GM23338 (cell line): ENCODE measurements around the gene UBAC2. TPM values are rescaled to one million over a fixed set of nuclear protein-coding genes. Genes with fewer than 3 reads are reported as not detected.

ENCODE experiments used
- ATAC-seq: fragments of 200-7000 bp; cut with Tn5 transposase; 3 replicates; pipeline ENCODE4 v1.9.1; 2020
- DNase-seq: peaks from one replicate; pipeline ENCODE4 v3.0.0-alpha.2; 2015; ENCODE audit warnings: low spot score
- H2AFZ ChIP-seq: fragments of 200-600 bp; sonication (generic); 2 replicates; pipeline ENCODE4 v1.8.0; 2016; ENCODE audit warnings: antibody characterized with exemption, mild to moderate bottlenecking, moderate library complexity
- H3F3A ChIP-seq: fragments of 200-600 bp; sonication (generic); replicated peaks from 2 replicates; pipeline ENCODE4 v1.8.0; 2017; ENCODE audit warnings: antibody characterized with exemption, mixed run types, low read depth
- H3K27ac ChIP-seq: fragments of 200-600 bp; sonication (generic); 2 replicates; pipeline ENCODE4 v1.6.1; 2016; ENCODE audit warnings: low read depth
- H3K27me3 ChIP-seq: fragments of 200-600 bp; sonication (generic); 2 replicates; pipeline ENCODE4 v1.8.0; 2016; ENCODE audit warnings: mild to moderate bottlenecking, mixed run types, moderate library complexity; ENCODE audit not compliant: insufficient read depth
- H3K36me3 ChIP-seq: fragments of 200-600 bp; sonication (generic); 2 replicates; pipeline ENCODE4 v1.8.0; 2016; ENCODE audit warnings: mild to moderate bottlenecking; ENCODE audit not compliant: insufficient read depth
- H3K4me1 ChIP-seq: fragments of 200-600 bp; sonication (generic); 2 replicates; pipeline ENCODE4 v1.8.0; 2016; ENCODE audit warnings: mild to moderate bottlenecking, moderate library complexity; ENCODE audit not compliant: insufficient read depth
- H3K4me2 ChIP-seq: fragments of 200-600 bp; sonication (generic); 2 replicates; pipeline ENCODE4 v1.7.1; 2017; ENCODE audit warnings: mixed run types
- H3K4me3 ChIP-seq: fragments of 200-600 bp; sonication (generic); 2 replicates; pipeline ENCODE4 v1.6.1; 2016; ENCODE audit warnings: mixed run types
- H3K79me2 ChIP-seq: fragments of 200-600 bp; sonication (generic); replicated peaks from 2 replicates; pipeline ENCODE4 v1.8.0; 2017; ENCODE audit warnings: mild to moderate bottlenecking; ENCODE audit not compliant: insufficient read depth
- H3K9me2 ChIP-seq: fragments of 200-600 bp; sonication (generic); 2 replicates; pipeline ENCODE4 v1.8.0; 2017; ENCODE audit not compliant: insufficient read depth
- H4K20me1 ChIP-seq: fragments of 200-600 bp; sonication (generic); replicated peaks from 2 replicates; pipeline ENCODE4 v1.8.0; 2017; ENCODE audit warnings: mild to moderate bottlenecking; ENCODE audit not compliant: insufficient read depth
- H3K27ac Mint-ChIP-seq: 2 replicates; pipeline ENCODE4 v1.8.0; 2020; ENCODE audit warnings: inconsistent platforms, mild to moderate bottlenecking, moderate library complexity, mixed read lengths
- H3K27me3 Mint-ChIP-seq: 3 replicates; pipeline ENCODE4 v1.8.0; 2022; ENCODE audit warnings: low read depth, mild to moderate bottlenecking, moderate library complexity, mixed read lengths, inconsistent platforms; ENCODE audit not compliant: insufficient read depth, poor library complexity
- H3K36me3 Mint-ChIP-seq: 3 replicates; pipeline ENCODE4 v1.8.0; 2021; ENCODE audit warnings: low read depth, mild to moderate bottlenecking, inconsistent platforms, moderate library complexity, mixed read lengths
- H3K4me1 Mint-ChIP-seq: 3 replicates; pipeline ENCODE4 v1.8.0; 2020; ENCODE audit warnings: mild to moderate bottlenecking, inconsistent platforms, mixed read lengths
- H3K4me3 Mint-ChIP-seq: 3 replicates; pipeline ENCODE4 v1.8.0; 2021; ENCODE audit warnings: moderate library complexity, mild to moderate bottlenecking, inconsistent platforms, mixed read lengths
- H3K9me3 Mint-ChIP-seq: 3 replicates; pipeline ENCODE4 v1.8.0; 2020; ENCODE audit warnings: moderate library complexity, mild to moderate bottlenecking, inconsistent platforms, mixed read lengths
- CREB1 ChIP-seq: fragments of 250-450 bp; sonication (Bioruptor Pico); IDR thresholded peaks from 2 replicates; pipeline ENCODE4 v1.5.0; 2020; ENCODE audit warnings: low read depth, mild to moderate bottlenecking, moderate library complexity
- CTCF ChIP-seq, 2 experiments: fragments of 200-600 bp in 1 of 2; sonication (generic) in 1 of 2; conservative IDR thresholded peaks; 2 replicates each; pipeline versions ENCODE4 v1.5.1 to v1.6.1; 2016 to 2017; ENCODE audit warnings: antibody characterized with exemption in 2 of 2, low read depth in 2 of 2, mild to moderate bottlenecking in 2 of 2, moderate library complexity in 1 of 2
- ETS1 ChIP-seq: IDR thresholded peaks from 2 replicates; pipeline ENCODE4 v1.6.1; 2016; ENCODE audit warnings: antibody characterized with exemption
- EZH2 ChIP-seq: fragments of 200-600 bp; sonication (generic); IDR thresholded peaks from one replicate; pipeline ENCODE4 v1.8.0; 2017; ENCODE audit warnings: antibody characterized with exemption, mild to moderate bottlenecking, low read depth; ENCODE audit not compliant: unreplicated experiment
- EZH2phosphoT487 ChIP-seq: fragments of 200-600 bp; sonication (generic); IDR thresholded peaks from one replicate; pipeline ENCODE4 v1.8.1; 2018; ENCODE audit warnings: antibody characterized with exemption; ENCODE audit not compliant: unreplicated experiment
- JUNB ChIP-seq: IDR thresholded peaks from one replicate; pipeline ENCODE4 v1.6.1; 2016; ENCODE audit warnings: antibody characterized with exemption; ENCODE audit not compliant: unreplicated experiment
- NANOG ChIP-seq: IDR thresholded peaks from 2 replicates; pipeline ENCODE4 v1.6.1; 2016; ENCODE audit warnings: antibody characterized with exemption, borderline replicate concordance
- POLR2AphosphoS5 ChIP-seq: IDR thresholded peaks from 2 replicates; pipeline ENCODE4 v1.6.1; 2016; ENCODE audit warnings: antibody characterized with exemption, low read depth
- REST ChIP-seq: IDR thresholded peaks from one replicate; pipeline ENCODE4 v1.6.1; 2018; ENCODE audit warnings: antibody characterized with exemption; ENCODE audit not compliant: unreplicated experiment
- STAT1 ChIP-seq: IDR thresholded peaks from one replicate; pipeline ENCODE4 v1.6.1; 2016; ENCODE audit warnings: antibody characterized with exemption; ENCODE audit not compliant: unreplicated experiment
- ZNF114 ChIP-seq: fragments of 250-450 bp; sonication (Bioruptor Pico); IDR thresholded peaks from 2 replicates; pipeline ENCODE4 v1.5.0; 2020; ENCODE audit warnings: mild to moderate bottlenecking, moderate library complexity
- ZNF331 ChIP-seq: fragments of 250-450 bp; sonication (Bioruptor Pico); IDR thresholded peaks from 2 replicates; pipeline ENCODE4 v1.5.0; 2020; ENCODE audit warnings: low read depth, mild to moderate bottlenecking, moderate library complexity
- ZNF462 ChIP-seq: fragments of 250-450 bp; sonication (Bioruptor Pico); IDR thresholded peaks from 2 replicates; pipeline ENCODE4 v1.5.0; 2020; ENCODE audit warnings: mild to moderate bottlenecking, moderate library complexity
- polyA plus RNA-seq: library from polyadenylated mRNA; unstranded; fragments of >200 nt; fragmentation: Nextera tagmentation; extraction: Ambion mirVana; gene quantifications from 2 replicates; pipeline ENCODE4 v1.2.1, GENCODE V29; 2016
- total RNA-seq: library from RNA; depleted of rRNA; stranded (reverse); fragments of >200 nt; shearing (Covaris generic); gene quantifications from 2 replicates; pipeline ENCODE4 v1.2.3, GENCODE V29; 2014

UBAC2 gene
- total and polyA plus RNA-seq, 2 experiments from 2014 or later = 37.9 to 76.9 TPM

GRCh38 chr13:99313941-99314340, 113.3 kb downstream of the UBAC2 start:
- Histone ChIP-seq H3K79me2 (no peaks in the 10 kb centered on the region; the same call in 1 of the 2 replicates), H3K27ac (no peak overlapping the region), H4K20me1 (peaks cover 3% of the 10 kb centered on the region; the same call in 1 of the 2 replicates), H3K36me3 (0 out of 2 replicates have a peak, but pooled peaks cover 3% of the 10 kb centered on the region), H3K27me3 (no peaks in the 10 kb centered on the region), H3K4me3 (no peak overlapping the region), H3K9me2 (no peaks in the 10 kb centered on the region), H2AFZ (no peak overlapping the region), H3K4me2 (no peak overlapping the region), H3F3A (no peaks in the 10 kb centered on the region), H3K4me1 (peaks cover 9% of the 10 kb centered on the region)
- H3K27ac Mint-ChIP-seq = no peak overlapping the region
- no peak overlapping the region for H3K4me3 Mint-ChIP-seq
- no peak for DNase-seq
- ATAC-seq = no peak
- peaks cover 36% of the 10 kb centered on the region for H3K4me1 Mint-ChIP-seq
- peaks cover 8% of the 10 kb centered on the region; the same call in 2 of the 3 replicates for H3K36me3 Mint-ChIP-seq
- no peaks in the 10 kb centered on the region for H3K9me3 Mint-ChIP-seq
- no peak for TF ChIP-seq CTCF (conservative IDR thresholded peaks at IDR 0.05; ENCODE audit: low read depth in 2 of 2)
- no peak for TF ChIP-seq EZH2
- no peak for TF ChIP-seq ZNF114
- no peak for TF ChIP-seq STAT1
- no peak for TF ChIP-seq ZNF331
- no peak for TF ChIP-seq JUNB
- no peak for TF ChIP-seq REST
- no peak for TF ChIP-seq POLR2AphosphoS5
- no peak for TF ChIP-seq ZNF462 (CRISPR knock-in tag)
- no peak for TF ChIP-seq CREB1
- TF ChIP-seq ETS1 = no peak
- TF ChIP-seq NANOG = no peak
- TF ChIP-seq EZH2phosphoT487 = no peak
- peaks cover 2% of the 10 kb centered on the region for H3K27me3 Mint-ChIP-seq
